ENCODE measurements around the gene SLC38A11.

- TF ChIP-seq CTCF (IDR thresholded peaks at IDR 0.05) (no peak), POLR2A (IDR thresholded peaks at IDR 0.05; ENCODE audit: low read depth) (no peak)
Observed at GRCh38 chr2:164981217-164981990, 26.1 kb upstream of the SLC38A11 start.
